Left colon (tissue), 2 donors: ENCODE measurements around the gene MRPS23. TPM values are rescaled to one million over a fixed set of nuclear protein-coding genes. Genes with fewer than 3 reads are reported as not detected.

Source experiments
- ATAC-seq: fragments of 200-7000 bp; cut with Tn5 transposase; one replicate; pipeline ENCODE4 v1.9.1; 2020; ENCODE audit warnings: mild to moderate bottlenecking, moderate library complexity
- DNase-seq, 2 donors: peaks; one replicate each; pipeline ENCODE4 v3.0.0-alpha.2; 2020
- intact Hi-C, 2 donors: fragments of 100-400 bp; cut with DNase I in 1 of 2; cut with micrococcal nuclease in 1 of 2; formaldehyde crosslinking; loops; one replicate each; pipeline versions ENCODE4 v1.11.2 to v1.14.0; 2022; cut with DNase I, micrococcal nuclease
- total RNA-seq, 2 donors: library from RNA; stranded (reverse); fragmentation: NEBNext Ultra II Directional; extraction: Animal tissue kit (Norgen Biotek cat#: 25700); gene quantifications; one replicate each; pipeline ENCODE4 v1.2.1, GENCODE V29; 2021
- donor health status: DM: no; HTN: no; CAD: no.
- donor health status: DM: yes; HTN: yes; CAD: no.

The MRPS23 gene
- total RNA-seq, 2 donors from 2014 or later, result 18.0 to 21.3 TPM

DNA sequence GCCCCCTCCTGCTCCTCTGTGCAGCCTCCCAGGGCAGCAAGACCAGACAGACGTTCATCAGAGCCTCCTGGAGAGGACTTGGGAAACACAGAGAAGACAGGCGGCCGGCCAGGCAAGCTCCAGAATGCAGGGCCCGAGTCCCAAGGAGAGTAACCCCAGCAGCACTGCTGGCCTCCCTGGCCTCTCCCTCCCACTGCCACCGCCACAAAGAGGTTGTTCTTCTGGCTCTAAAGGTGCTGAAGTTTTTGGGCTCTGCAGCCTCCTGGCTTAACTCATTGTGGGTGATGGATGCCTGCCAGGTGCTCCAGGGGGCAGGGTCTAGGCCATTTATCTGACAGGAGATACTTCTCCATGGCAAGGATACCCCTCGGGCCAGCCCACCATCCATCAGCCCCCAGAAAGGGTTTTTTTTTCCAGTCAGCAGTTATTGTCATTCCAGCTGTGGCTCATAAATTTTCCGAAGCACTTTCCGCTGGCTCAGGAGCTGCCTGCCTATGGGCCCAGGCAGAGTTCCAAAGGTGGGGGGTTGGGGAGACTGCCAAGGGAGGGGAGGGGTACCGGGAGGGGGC lies 32.0 kb upstream of the MRPS23 start:
- no peak for DNase-seq
- ATAC-seq, result no peak
- intact Hi-C loops, result no loop called here

DNA sequence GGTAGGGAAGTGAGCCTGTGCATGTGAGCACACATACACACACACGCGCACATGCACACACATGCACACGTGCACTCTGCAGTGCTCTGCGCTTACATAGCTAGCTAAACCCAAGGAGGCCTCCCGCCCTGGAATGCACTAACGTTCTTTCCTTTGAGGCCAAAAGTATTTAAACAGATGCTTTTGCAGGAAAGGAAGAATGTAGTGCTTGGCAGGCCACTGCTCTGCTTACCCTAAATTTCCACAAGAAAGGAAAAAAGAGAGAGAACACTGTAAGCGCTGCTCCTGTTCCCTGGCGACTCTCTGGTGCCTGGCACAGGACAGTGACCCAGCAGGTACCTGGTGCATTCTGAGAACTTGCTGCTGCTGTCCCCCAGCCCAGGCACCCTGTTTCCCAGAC lies 31.3 kb upstream of the MRPS23 start:
- ATAC-seq (no peak), DNase-seq (no peak)
- intact Hi-C loops, result no loop called here

- no peak for ATAC-seq
- intact Hi-C loops, result no loop called here
These were observed 30.2 kb upstream of the MRPS23 start for GRCh38 chr17:57880086-57880456.

GRCh38 chr17:57879437-57880085 lies 29.7 kb upstream of the MRPS23 start:
- peak; percentile 77 for ATAC-seq
- no peak for DNase-seq
- intact Hi-C loops, result no loop called here

More at GRCh38 chr17:57880086-57880456, 30.2 kb upstream of the MRPS23 start:
- DNase-seq, result no peak

DNA sequence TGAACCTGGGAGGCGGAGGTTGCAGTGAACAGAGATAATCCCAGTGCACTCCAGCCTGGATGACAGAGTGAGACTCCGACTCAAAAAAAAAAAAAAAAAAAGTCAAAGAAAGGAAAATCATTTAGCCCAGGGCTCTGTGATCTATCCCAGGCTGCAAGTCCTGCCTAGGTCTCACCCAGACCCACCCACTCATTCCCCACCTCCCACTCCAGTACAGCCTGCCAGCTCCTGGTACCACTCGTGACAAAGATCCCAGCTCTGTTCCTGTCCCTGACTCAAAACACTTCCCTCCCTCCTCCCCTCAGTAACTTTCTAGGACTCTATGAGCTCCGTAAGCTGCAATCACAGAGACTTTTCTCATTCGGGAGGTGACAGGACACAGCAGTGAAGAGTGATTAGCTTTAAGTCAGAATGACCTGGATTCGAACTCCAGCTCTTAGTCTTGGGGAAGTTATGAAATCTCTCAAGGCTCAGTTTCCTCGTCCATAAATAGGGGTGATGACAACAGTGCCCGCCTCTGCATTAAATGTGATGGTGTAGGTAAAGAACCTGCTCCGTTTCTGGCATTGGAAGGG lies 28.0 kb upstream of the MRPS23 start:
- intact Hi-C loops, result no loop called here
- ATAC-seq (no peak), DNase-seq (no peak)

GRCh38 chr17:57876866-57877237 lies 27.0 kb upstream of the MRPS23 start:
- ATAC-seq, result no peak
- no peak for DNase-seq
- intact Hi-C loops, result no loop called here

GRCh38 chr17:57876023-57876865 lies 26.4 kb upstream of the MRPS23 start:
- no peak for ATAC-seq
- intact Hi-C loops, result no loop called here
- no peak for DNase-seq

- intact Hi-C loops, result no loop called here
These were observed 25.6 kb upstream of the MRPS23 start for GRCh38 chr17:57875290-57876022.

GRCh38 chr17:57874434-57875289 lies 24.8 kb upstream of the MRPS23 start:
- ATAC-seq, result no peak
- peak; percentile 59 to 68 for DNase-seq
- intact Hi-C loops, result no loop called here

More at GRCh38 chr17:57875290-57876022, 25.6 kb upstream of the MRPS23 start:
- DNase-seq (peak; percentile 54 to 64), ATAC-seq (peak; percentile 40)

DNA sequence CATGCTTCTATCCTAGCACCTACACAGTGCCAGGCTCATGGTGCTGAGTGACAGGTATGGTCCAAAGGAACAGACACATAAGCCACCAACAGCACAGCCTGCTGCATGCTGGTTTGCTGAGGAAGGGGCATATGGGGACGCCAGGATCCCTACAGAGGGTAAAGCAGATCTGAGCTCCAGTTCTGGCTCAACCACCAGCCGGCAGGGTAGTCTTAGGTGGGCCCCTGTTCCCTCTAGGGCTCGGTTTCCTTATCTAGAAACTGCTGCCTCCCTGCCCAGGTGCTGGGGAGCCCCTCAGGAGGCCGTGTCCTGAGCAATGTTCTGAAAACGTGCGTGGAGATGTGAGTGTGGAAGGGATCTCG lies 24.2 kb upstream of the MRPS23 start:
- no peak for DNase-seq
- intact Hi-C loops, result no loop called here
- ATAC-seq, result no peak

DNA sequence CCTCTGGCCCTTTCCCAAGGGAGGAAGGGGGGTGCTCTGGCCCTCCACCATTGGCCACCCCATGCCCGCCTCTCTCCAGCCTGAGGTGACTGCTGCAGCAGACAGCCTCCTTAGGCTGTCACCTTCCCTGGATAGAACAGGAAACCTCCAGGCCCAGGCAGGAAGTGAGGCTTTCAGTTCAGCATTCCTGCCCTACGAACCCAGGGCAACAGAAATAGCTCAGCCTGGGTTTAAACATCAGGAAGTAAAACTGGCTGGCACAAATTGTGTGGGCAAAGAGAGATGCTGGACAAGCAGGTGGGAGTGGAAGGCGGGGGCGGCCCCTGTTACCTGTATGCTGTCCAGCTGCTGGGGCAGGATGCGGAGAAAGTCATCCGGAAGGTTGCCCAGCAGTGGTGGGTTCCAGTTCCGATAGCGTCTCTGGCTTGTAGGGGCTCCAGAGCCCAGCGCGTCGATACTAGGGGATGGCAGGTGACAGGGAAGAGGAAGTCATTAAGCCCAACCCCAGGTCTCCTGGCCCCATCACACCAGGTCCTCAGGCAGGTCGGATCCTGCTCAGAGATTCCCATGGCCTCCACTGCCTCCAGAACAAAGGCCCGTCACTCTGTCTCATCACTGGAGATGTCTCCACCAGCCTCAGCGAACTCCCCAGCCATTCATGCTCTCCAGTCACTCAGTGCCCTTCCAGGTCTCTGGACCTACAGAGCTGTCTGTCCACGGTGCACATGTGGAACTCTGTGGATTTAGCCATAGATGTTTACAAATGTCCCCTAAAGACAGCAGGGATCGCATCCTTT lies 23.6 kb upstream of the MRPS23 start:
- intact Hi-C loops, result no loop called here
- ATAC-seq (no peak), DNase-seq (no peak)

GRCh38 chr17:57872536-57872935 lies 22.7 kb upstream of the MRPS23 start:
- intact Hi-C loops, result no loop called here
- DNase-seq, result no peak
- ATAC-seq, result no peak

- DNase-seq (no peak), ATAC-seq (no peak)
- intact Hi-C loops, result no loop called here
These were observed 22.0 kb upstream of the MRPS23 start for GRCh38 chr17:57871863-57872262.

GRCh38 chr17:57871155-57871554 lies 21.3 kb upstream of the MRPS23 start:
- no peak for ATAC-seq
- intact Hi-C loops, result no loop called here
- DNase-seq, result no peak

- DNase-seq, result no peak
- no peak for ATAC-seq
- intact Hi-C loops, result no loop called here
These were observed 20.4 kb upstream of the MRPS23 start for GRCh38 chr17:57870283-57870635.

DNA sequence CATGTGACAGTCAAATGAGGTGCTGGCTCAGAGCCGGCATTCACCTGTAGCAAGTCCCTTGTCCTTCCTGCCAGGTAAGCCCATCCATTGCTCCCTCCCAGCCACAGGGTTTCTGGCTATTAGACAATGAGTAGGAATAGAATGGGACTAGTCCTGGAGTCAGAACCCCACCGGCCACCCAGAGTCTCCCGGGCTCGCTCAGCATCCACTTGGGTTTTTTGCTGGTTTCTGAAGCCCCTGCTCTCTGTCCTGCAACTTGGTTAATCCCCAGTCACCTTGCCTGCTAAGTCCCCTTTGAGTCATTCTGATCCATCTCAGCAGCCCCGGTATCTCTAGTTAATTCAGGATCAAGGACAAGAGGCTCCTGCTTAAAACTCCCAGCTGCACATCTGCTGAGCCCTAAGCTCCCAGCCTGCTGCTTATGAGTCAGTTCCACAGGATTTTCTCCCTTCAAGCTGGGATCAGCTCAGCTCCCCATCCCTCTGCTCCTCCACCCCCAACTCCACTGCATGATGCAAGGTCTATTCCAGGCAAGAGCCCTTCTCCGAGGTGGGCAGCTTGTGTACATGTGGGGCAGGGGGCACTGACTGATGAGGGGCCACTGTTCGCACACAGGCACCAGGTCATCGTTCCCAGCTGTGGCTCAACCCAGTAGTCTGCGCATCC lies 19.9 kb upstream of the MRPS23 start:
- intact Hi-C loops, result loop anchor here in 1 of 2 donors (10.0 kb wide), 1 partner anchor 125 kb away; no protein-coding TSS in a partner anchor
- DNase-seq (no peak), ATAC-seq (no peak)
